ENCODE results near the gene VSIR.

VSIR gene

GRCh38 chr10:71746344-71747037 lies 26.8 kb downstream of the VSIR start:
- no peak for DNase-seq

GRCh38 chr10:71745664-71746250 lies 27.6 kb downstream of the VSIR start:
- DNase-seq: no peak

GRCh38 chr10:71744897-71745663 lies 28.2 kb downstream of the VSIR start:
- DNase-seq: no peak

GRCh38 chr10:71743866-71744265 lies 29.5 kb downstream of the VSIR start:
- DNase-seq: no peak

- DNase-seq: no peak
Measured at GRCh38 chr10:71743089-71743838, 30.1 kb downstream of the VSIR start.

- no peak for DNase-seq
Measured at GRCh38 chr10:71742301-71743088, 30.8 kb downstream of the VSIR start.

GRCh38 chr10:71741671-71742070 lies 31.6 kb downstream of the VSIR start:
- no peak for DNase-seq

- no peak for DNase-seq
Measured at GRCh38 chr10:71741029-71741428, 32.3 kb downstream of the VSIR start.

- DNase-seq: no peak
Measured at GRCh38 chr10:71740069-71740653, 33.2 kb downstream of the VSIR start.

GRCh38 chr10:71739358-71739900 lies 33.9 kb downstream of the VSIR start:
- no peak for DNase-seq

GRCh38 chr10:71737834-71738197 lies 35.5 kb downstream of the VSIR start:
- DNase-seq: no peak

- DNase-seq: no peak
Measured at GRCh38 chr10:71737001-71737833, 36.1 kb downstream of the VSIR start.

GRCh38 chr10:71736570-71736952 lies 36.8 kb downstream of the VSIR start:
- DNase-seq: no peak

- no peak for DNase-seq
Measured at GRCh38 chr10:71735709-71736569, 37.4 kb downstream of the VSIR start.

GRCh38 chr10:71734797-71735196 lies 38.5 kb downstream of the VSIR start:
- no peak for DNase-seq

GRCh38 chr10:71731791-71732190 lies 41.5 kb downstream of the VSIR start:
- DNase-seq: no peak

GRCh38 chr10:71729161-71729636 lies 44.1 kb downstream of the VSIR start:
- DNase-seq: no peak

GRCh38 chr10:71727738-71728737 lies 45.3 kb downstream of the VSIR start:
- no peak for DNase-seq
